Mesenteric fat pad (tissue), 1 donor: ENCODE results near the gene ADAM12. TPM values are rescaled to one million over a fixed set of nuclear protein-coding genes. Genes with fewer than 3 reads are reported as not detected.

Experiments used
- DNase-seq: peaks from one replicate; pipeline ENCODE4 v3.0.0-alpha.2; 2020; ENCODE audit warnings: low spot score
- total RNA-seq: library from RNA; stranded (reverse); fragmentation: NEBNext Ultra II Directional; extraction: Animal tissue kit (Norgen Biotek cat#: 25700); gene quantifications from one replicate; pipeline ENCODE4 v1.2.1, GENCODE V29; 2021
- donor health status: DM: yes; HTN: yes; CAD: no.

Gene ADAM12
- total RNA-seq, 1 donor from 2014 or later = 77.9 TPM

DNA sequence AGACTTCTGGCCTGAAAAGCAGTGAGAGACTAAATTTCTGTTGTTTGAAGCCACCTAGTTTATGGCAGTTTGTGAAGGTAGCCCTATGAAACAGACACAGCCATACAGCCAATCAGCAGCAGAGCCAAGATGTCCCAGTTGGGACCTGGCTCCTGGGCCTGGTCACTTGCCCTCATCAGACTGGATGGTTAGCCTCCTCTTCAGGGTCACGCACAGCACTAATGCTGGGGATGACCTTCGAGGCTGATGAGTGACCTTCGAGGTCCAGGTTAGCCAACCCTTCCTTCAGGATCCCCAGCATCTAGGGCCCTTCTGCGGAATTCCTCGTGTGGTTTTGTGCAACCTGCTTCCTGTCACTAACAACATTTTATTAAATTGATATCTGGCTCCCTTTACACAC is 262.3 kb downstream of the ADAM12 start:
- no peak for DNase-seq

DNA sequence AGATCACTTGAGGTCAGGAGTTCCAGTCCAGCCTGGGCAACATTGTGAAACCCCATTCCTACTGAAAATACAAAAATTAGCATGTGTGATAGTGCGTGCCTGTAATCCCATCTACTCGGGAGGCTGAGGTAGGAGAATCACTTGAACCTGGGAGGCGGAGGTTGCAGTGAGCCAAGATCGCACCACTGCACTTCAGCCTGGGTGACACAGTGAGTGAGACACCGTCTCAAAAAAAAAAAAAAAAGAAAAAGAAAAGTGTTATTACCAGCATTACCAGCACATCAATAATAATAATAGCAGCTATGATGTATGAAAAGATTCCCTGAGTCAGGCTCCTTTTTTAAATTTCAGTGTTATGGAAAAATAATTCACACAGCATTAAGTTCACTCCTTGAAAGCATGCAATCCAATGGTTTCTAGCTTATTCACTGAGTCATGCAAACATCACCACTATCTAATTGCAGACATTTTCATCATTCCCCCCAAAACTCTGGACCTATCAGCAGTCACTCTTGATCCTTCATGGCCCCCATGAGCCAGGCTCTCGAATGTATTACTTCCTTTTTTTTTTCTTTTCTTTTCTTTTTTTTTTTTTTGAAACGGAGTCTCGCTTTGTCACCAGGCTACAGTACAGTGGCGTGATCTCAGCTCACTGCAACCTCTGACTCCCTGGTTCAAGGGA is 263.5 kb downstream of the ADAM12 start:
- no peak for DNase-seq

DNA sequence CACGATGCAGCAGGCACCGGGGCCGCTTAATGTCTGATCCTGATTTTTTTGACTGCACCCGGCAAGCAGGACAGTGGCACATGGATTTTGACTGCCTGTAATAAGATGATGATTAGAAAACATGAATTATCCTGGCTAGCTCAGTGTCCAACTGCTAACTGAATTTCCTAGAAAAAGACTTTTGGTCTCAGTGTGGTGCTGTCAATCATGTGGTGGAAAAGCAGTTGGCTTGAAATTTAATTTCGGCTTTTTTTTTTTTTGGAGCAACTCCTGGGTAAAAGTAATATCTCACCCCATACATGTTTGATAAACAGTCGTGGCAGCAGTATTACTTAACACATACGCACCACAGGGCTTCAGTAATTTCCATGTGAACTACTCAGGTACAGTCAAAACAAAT is 264.2 kb downstream of the ADAM12 start:
- DNase-seq = no peak

DNA sequence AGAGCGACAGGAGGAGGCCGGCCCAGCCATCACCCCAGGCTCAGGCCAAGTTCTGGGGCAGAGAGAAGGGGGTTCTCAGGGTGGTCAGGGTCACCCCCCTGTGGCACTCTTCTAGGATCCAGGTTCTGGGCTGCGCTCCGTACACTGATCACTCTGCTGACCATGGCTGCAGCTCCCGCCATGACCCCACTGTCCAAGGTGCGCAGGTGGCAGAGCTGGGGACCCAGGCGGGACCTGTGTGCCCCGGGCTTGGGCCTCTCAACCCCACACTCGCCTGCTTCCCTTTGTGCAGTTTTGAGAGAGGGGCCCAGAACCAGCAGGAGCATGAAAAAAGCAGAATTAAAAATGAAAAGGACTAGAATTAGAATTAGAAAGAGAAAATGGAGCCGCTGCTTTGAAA is 264.8 kb downstream of the ADAM12 start:
- no peak for DNase-seq

DNA sequence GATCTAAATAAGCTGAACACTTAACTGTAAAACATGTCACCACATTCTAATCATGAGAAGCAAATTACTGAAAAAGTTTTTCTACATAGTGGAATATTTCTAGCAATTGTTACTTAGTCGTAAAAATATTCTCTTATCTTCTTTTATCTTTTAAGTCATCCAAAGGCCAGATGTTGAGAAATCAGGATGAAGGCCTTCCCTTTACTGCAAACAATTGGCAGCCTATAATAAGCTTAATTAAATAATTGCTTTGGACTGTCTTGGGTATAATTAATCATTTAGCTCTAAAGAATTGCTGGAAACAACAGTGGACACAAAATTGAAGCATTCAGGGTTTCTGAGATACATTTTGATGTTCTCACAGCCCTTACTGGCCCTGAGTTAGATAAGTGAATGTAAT is 265.4 kb downstream of the ADAM12 start:
- DNase-seq = no peak

DNA sequence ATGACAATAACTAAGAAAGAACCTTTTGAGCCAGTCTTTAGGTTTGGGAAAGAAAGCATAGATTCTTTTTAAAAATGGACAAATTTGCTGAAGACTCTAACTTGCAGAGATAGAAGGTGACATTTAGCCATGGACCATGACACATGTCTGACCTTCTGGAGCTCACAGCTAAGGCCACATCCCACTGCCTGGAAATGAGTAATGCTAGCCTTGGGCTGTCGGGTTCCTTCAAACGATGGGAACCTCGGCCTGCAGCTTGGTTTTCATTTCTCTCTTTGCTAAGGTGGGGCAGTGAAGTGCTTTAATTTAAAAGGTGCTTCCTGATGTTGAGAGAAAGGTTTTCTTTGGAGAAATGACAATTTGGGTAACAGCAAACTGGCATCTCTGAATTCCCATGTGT is 268.7 kb downstream of the ADAM12 start:
- DNase-seq = no peak

DNA sequence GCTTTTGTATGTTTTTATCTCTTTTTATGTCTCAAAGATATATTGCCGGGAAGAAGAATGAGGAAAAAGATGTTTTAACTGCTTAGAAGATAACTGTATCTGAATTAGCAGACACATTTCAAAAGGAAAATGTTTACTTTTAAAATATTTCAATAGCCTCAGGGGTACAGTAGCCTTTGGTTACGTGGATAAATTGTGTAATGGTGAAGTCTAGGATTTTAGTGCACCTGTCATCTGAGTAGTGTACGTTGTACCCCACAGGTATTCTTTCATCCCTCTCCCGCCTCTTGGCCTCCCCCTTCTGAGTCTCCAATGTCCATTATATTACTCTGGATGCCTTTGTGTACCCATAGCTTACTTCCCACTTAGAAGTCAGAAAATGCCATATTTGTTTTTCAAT is 269.8 kb downstream of the ADAM12 start:
- DNase-seq = no peak

DNA sequence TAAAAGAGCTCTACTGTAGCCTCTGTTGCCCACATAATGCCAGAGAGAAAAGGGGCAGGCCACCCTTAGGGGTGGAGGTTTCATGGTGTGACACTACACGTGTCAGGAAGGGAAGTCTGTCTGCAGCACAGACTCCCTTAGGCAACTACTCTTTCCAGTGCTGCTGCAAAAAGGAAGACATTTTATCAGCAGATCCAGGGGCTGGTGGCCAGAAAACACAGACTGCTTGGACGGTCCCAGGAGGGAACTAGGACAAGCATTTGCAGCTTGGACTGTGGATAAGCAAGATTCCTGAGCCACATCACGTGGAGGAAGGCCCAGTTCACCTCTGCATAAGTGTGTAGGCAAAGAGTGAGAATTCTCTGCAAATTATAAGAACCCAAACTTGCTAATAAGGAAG is 271.1 kb downstream of the ADAM12 start:
- no peak for DNase-seq

DNA sequence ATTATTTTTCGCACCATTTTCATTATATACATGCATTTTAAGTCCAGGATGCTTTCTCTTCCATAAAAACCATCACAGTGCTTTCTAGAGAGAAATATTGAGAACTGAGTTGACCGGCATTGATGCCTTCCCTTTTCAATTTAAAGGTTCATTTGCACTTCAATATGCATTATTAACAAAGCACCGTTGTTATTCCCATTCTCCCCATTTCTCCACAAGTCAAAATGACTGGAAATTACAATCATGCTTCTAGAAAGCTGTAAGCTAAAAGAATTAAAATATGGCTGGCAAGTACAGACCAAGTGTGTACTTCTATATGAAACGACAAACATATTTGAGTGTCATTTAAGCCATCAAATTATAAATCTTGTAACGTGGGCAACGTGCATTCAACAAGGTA is 272.4 kb downstream of the ADAM12 start:
- no peak for DNase-seq

DNA sequence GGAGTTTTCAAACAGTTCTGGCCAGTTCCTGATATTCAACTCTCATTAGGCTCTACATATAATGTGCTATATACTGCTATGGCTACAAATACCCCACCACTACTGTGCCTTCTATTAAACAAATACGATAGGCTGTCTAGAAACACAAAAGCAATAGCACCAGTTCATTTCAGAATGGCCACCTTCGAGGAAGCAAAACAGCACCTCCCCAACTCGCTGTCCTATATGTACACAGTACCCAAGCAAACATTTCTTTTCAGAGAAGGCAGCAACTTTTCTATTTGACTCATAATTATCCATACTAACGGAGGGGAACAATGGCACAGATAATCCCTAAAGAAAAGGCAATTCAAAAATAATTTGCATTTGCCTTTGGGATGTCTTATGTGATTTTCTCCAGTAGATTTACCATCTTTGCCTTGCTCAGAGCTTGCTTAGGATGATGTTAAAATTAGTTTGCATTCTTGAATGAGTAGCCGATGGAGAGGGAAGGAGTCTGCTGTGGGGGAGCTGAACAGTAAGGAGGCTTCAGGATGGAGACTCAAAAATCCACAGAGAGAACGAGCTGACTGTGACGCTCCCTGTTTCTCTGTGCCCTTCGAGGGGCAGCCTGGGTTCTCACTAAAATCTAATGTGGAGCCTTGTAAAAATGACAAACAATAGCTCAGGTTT is 273.3 kb downstream of the ADAM12 start:
- DNase-seq = no peak

DNA sequence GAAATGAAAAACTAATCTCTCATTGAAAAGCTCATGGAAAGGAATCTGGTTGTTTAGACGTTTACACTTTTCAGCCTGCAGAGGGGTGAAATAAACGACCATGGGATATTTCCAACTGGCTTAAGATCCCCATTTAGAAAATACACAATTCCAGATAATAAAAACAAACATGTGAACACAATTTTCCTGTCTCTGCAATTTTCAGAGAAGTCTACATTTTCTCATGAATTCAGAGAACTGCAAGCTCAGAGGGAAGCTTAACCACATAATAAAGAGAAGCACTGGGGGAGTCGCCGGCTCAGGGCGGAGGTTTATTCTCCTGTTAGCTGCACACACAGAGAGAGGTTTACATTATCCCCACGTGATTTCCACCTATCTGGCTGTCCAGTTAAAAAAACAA is 276.8 kb downstream of the ADAM12 start:
- no peak for DNase-seq

DNA sequence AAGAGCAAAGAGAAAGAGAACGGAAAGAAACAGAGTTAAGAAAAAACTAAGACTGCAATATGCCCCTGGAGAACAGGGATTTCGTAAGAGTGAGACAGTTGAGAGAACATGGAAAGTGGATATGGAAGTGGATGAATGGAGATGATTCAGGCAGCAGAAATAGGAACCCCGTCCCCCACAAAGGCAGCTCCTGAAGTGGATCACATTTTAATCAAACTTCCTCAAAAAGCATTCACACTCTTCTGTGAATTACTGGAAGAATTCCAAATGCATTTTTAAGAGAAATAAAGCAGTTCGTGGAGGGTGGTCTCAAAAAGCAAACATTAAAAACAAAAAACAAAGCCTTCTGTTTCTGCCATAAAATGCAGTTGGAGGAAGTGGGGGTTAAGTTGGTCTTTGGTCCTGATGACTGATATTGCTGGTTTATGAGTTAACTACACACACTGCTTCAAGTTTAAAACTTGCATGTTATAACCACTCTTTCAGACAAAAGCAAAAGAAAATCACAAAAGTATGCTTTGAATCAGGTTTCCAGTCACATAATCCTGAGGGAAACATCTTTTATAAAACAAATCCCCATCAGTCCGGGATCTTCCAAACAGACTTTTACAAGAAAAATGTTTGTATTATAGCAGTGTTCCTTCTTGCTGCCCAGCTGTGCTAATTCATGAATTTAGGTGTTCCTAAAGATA is 277.6 kb downstream of the ADAM12 start:
- DNase-seq = no peak

DNA sequence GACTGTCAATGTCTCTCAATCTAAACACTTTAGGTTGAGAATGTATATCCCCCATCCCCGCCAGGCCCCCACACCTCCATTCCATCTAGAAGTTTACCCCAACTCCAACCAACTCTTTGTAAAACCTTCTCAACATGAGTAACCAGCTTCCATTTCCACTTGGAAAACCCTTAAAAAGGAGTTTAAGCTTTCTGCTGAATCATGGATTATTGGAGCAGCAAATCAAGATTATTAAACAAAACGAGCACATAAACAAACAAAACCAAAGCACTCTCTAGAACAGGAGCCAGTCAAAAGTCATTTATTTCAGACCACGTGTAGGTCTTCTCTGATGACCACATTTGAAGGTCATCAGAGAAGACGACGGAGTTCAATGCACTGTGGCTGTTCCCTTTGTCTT is 278.4 kb downstream of the ADAM12 start:
- DNase-seq = no peak

DNA sequence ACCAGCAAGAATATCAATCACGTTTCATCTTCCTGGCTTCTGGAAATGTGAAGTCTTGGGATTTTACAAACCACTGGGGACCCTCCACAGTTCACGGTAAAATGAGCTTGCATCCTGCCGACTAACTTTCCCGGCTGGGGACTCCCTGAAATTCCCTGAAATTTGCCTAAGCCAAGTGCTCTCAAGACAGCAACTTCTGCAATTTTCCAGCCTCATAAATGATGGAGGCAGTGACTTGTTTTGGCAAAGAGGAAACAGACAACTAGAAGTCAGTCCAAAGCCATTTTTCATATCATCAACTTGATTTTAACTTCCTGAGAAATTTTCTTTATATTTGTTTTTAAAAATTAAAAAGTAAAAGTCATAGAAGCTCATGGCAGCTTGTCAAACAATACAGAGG is 279.6 kb downstream of the ADAM12 start:
- no peak for DNase-seq

DNA sequence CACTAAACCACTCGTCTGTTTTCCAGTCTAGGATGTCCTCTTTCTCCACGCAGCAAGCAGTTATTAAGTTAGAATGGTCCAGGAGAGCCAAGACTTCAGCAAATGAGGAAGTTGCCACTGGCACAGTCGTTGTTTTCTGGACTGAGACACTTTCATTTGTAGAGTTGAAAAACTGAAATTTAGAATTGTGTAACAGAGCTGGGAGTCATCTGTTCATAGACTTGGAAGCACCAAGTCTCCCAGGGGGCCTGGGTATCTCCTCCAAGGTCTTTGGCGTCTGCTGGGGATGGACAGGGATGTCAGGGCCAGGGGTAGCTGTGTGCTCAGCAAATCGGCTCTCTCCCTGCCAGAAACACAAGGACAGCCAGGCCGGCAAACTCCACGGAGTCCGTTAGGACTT is 283.5 kb downstream of the ADAM12 start:
- DNase-seq = no peak

DNA sequence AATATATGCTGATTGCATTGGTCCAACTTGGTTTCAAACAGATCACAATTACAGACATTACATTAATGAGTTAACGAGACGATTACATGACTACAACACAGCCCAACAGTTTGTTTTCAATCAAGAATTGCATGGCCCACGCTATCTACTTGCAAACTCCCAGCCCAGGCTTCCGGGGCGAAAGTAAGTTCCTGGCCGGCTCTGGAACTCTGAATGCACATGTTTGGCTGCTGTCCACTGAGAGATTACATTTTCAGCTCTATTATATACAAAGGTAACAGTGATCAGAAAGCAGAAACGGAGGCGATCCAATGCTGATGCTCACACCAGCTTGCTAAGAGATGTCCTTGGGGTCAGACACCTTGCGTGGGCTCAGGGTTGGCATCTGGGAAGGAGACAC is 285.6 kb downstream of the ADAM12 start:
- no peak for DNase-seq

DNA sequence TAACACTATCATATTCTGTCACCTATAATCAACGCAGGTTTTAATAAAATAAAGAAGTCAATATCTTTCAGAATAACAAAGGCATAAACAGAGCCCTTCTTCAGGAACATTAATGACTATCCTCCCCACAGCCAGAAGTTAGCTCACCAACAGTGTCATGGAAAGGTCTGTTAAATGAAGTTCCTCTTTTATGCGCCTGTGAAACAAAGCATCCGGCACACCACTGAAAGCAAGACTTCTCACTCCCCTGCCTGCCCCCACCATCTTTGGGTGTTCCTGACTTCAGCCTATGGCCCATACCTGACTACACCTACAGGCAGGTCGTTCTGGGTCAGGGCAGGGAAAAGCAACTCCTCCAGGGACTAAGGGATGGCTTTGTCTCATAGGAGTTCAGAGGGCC is 286.5 kb downstream of the ADAM12 start:
- DNase-seq = no peak

DNA sequence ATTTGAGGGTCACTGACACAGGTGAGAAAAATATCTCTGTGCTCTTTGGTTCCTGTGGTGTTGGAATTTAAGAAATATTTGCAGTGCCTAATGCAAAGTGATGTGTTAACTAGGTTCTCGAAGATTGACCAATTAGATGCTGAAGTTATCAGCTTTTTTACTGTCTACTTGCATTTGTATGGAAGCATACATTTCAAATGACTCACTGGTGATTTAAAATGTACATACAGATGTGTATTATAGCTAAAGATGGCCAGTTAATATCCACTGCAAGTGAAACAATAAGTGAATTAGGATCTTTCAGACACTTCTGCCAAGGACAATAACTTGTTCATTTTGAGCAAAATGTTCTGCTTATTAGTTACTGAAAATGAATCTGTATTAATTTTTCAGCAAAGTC is 287.0 kb downstream of the ADAM12 start:
- DNase-seq = no peak

DNA sequence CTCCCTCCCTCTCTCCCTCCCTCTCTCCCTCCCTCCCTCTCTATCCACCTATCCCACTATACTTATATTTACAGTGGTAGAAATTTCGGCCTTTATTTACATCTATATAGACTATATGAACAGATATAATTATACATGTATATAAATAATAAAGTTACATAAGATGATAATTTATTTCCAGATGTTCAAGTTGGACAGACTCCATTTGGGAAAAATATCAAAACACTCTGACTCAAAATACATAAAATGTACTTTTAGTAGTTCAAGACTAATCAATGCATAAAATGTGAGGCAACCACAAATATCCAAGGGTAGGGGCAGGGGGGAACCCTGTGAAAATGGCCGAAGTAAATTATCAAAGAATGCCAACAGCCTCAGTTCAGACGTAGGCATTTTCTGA is 288.9 kb downstream of the ADAM12 start:
- no peak for DNase-seq

DNA sequence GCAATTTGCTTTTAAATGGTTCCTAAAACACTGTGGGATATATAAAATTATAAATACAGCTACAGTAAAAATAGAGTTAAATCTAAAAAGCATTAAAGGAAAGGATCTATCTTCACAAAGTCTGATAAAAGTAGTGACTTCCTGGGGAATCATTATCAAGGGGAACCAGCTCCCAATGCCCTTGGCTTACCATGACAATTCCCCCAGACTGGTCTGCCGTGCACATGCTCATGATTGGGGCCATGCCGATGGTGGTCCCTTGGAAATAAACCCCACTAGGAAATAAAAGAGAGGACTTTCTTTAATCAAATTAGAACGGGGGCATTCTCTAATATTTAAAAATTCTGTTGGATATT is 290.1 kb downstream of the ADAM12 start:
- DNase-seq = no peak

DNA sequence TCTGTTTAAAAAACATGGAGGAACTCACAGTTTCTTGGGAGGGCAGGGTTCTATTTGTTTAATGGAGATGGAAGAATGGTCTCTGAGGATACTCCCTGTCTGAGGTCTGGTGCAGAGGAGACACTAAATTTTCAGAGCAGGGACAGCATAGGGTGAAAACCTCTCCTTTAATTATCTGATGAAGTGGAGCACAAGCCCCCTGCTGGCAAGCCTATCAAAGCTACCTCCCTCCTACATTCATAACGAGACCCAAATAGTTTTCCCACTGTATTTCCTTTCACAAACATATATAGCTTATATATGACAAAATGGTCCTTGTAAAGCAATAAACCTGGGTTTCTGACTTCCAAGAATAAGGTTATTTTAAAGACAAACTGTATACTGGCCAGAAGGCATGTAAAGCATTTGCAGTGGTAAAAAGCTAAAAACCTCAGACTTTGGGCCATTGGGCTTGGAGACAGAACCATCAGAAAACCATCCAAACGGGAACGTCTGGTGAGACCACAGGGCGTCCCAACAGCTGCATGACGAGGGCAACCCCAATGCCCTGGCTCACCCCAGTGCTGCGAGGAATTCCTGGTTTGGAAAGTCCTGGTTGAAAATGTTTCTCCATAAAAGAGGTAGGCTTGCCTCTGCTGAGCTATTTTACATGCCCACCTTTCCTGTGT is 290.6 kb downstream of the ADAM12 start:
- DNase-seq = no peak

DNA sequence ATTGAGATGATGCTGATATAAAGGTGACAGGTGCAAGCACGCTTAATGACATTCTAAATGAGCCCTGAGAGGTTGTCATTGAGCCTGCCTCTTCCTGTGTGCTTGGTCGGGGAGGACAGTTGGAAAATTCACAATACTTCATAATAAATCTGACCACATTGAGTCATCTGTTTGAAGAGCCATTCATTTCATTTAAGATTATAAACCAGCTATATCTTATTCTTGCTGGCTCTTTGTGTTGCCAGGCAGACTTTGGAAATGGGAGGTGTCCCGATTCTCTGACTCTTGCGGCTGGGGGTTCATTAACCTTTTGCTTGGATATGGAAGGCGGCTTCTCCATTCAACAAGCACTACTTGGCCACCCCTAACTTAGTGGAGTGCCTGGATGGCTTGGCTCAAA is 293.7 kb downstream of the ADAM12 start:
- DNase-seq = no peak
